DMS153 (cell line): Measurements from ENCODE around the gene INO80C.
"Not testable (repeated sequence)": the region's sequence is repeated elsewhere in the genome, so short reads cannot be mapped to it uniquely, and the experiment has no call there.

Source experiments
- DNase-seq: peaks from one replicate; lab custom pipeline; 2025; lab: John Stamatoyannopoulos, UW

The INO80C gene

GRCh38 chr18:35489281-35489680 is 8.5 kb downstream of the INO80C start:
- not testable (repeated sequence) for DNase-seq

- not testable (repeated sequence) for DNase-seq
Observed at GRCh38 chr18:35488396-35488795, 9.4 kb downstream of the INO80C start.

GRCh38 chr18:35487525-35487924 is 10.2 kb downstream of the INO80C start:
- DNase-seq: not testable (repeated sequence)

- no peak for DNase-seq
Observed at GRCh38 chr18:35485852-35486251, 11.9 kb downstream of the INO80C start.

GRCh38 chr18:35484034-35484433 is 13.7 kb downstream of the INO80C start:
- DNase-seq: no peak

GRCh38 chr18:35481960-35482366 is 15.8 kb downstream of the INO80C start:
- DNase-seq: no peak

GRCh38 chr18:35479911-35480586 is 17.7 kb downstream of the INO80C start:
- no peak for DNase-seq

- DNase-seq: no peak
Observed at GRCh38 chr18:35478520-35479435, 19.0 kb downstream of the INO80C start.

GRCh38 chr18:35477974-35478373 is 19.8 kb downstream of the INO80C start:
- no peak for DNase-seq

- no peak for DNase-seq
Observed at GRCh38 chr18:35477497-35477896, 20.3 kb downstream of the INO80C start.

- no peak for DNase-seq
Observed at GRCh38 chr18:35474884-35475283, 22.9 kb downstream of the INO80C start.

- DNase-seq: no peak
Observed at GRCh38 chr18:35473562-35473961, 24.2 kb downstream of the INO80C start.

- no peak for DNase-seq
Observed at GRCh38 chr18:35470435-35470834, 27.3 kb downstream of the INO80C start.

GRCh38 chr18:35469725-35470124 is 28.0 kb downstream of the INO80C start:
- DNase-seq: no peak

GRCh38 chr18:35468711-35469110 is 29.0 kb downstream of the INO80C start:
- no peak for DNase-seq

GRCh38 chr18:35467624-35468016 is 30.1 kb downstream of the INO80C start:
- peak; percentile 27 for DNase-seq

- DNase-seq: no peak
Observed at GRCh38 chr18:35466815-35467623, 30.7 kb downstream of the INO80C start.

GRCh38 chr18:35466334-35466733 is 31.4 kb downstream of the INO80C start:
- DNase-seq: no peak

GRCh38 chr18:35465329-35465728 is 32.4 kb downstream of the INO80C start:
- DNase-seq: no peak

- no peak for DNase-seq
Observed at GRCh38 chr18:35464831-35465279, 32.9 kb downstream of the INO80C start.

- no peak for DNase-seq
Observed at GRCh38 chr18:35463827-35464226, 33.9 kb downstream of the INO80C start.

GRCh38 chr18:35463050-35463449 is 34.7 kb downstream of the INO80C start:
- DNase-seq: no peak
